ENCODE results near the gene KRTAP4-5.
"Not testable (repeated sequence)": the region's sequence is repeated elsewhere in the genome, so short reads cannot be mapped to it uniquely, and the experiment has no call there.

KRTAP4-5 gene

DNA sequence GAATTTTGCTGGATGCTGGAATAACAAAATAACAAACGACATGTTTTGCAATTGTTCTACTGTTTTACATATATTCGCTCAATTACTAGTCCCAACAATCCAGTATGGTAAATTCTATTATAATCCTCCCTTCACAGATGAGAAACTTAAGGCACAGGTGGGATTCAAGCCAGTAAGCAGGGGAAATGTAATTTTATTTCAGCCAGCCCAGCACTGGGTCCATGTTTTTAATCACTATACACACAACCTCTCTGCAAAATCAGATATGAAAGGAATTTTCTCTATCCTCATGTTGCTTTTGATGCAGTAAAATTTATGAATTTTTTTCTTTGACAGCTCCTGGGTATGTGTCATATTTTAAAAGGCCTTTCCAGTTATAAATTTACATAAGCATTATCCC lies 4.4 kb downstream of the KRTAP4-5 start:
- DNase-seq, result no peak

DNA sequence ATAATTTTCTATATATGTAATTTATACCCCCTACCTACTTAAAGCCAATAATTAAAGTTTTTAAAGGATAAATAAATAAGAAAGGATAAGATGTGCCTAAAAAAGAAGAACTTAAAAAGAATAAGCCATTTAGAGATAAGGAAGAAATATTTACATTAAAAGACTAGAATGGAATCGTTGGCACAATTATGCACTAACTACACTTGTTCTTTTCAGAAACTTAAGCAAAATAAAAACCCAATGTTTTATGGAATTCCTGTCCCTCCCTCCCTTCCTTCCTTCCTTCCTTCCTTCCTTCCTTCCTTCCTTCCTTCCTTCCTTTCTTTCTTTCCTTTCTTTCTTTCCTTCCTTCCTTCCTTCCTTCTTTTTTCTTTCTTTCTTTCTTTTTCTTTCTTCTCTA lies 4.8 kb downstream of the KRTAP4-5 start:
- no peak for DNase-seq

GRCh38 chr17:41141361-41141760 lies 8.3 kb downstream of the KRTAP4-5 start:
- DNase-seq, result no peak

GRCh38 chr17:41140360-41141131 lies 9.1 kb downstream of the KRTAP4-5 start, which contains the start of gene KRTAP4-6:
TSS of gene KRTAP4-6 (minus strand) at chr17:41140544. CDS start at chr17:41140487, 57 bp downstream.
- no peak for DNase-seq

- not testable (repeated sequence) for DNase-seq
Observed at GRCh38 chr17:41139865-41140264, 9.8 kb downstream of the KRTAP4-5 start.

- no peak for DNase-seq
Observed at GRCh38 chr17:41133880-41134735, 15.5 kb downstream of the KRTAP4-5 start.

DNA sequence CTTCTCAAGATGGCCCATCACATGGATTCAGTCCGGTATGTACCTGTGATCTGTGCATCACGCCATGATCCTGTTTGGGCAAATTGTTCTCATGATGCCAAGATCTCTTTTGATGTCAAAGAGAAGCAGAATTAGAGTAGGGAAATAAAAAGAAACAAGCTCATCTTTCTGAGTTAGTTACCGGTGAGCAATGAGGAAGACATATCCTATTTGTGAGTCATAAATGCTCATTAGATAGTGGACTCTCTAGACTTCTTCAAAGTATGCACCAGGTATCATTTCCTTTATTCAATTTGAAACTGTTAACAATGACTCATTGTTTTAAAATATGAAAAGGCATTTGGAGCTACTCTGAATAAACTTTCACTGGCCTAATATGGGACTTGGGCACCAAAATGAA lies 17.6 kb downstream of the KRTAP4-5 start:
- DNase-seq, result no peak

DNA sequence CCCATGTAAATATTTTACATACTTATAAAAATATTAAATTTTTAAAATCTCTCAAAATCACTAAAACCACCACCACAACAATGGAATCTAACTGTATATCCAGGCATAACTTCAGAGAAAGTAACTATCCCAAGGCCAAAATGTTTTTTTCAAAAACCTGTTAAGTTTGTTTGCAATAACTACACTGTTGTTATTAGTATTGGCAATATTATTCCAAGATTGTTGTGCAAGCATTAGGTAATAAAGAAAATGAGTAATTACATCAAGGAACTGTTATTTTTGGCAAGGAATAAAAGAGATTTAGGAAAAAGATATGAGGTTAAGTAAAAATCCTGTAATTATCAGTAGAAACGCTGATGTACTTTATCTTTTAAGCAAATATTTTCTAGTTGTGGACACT lies 22.3 kb downstream of the KRTAP4-5 start:
- no peak for DNase-seq

GRCh38 chr17:41126412-41126811 lies 23.2 kb downstream of the KRTAP4-5 start:
- no peak for DNase-seq

DNA sequence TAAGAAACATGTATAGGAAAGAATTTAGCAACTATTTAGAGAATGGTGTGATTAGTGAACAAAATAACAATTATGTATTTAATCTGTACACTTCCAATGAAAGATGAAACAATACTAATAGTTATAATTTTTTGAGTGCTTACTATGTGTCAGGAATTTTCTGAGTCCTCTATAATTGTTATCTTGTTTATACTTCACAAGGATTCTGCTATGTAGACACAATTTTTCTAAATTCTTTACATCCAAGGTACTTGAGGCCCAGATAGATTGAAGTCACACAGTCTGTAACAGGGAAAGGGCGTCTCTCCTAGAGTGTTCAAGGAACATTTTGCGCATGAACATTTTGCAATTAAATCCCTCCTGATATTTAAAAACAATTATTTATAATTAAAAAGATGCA lies 24.6 kb downstream of the KRTAP4-5 start:
- DNase-seq, result no peak

DNA sequence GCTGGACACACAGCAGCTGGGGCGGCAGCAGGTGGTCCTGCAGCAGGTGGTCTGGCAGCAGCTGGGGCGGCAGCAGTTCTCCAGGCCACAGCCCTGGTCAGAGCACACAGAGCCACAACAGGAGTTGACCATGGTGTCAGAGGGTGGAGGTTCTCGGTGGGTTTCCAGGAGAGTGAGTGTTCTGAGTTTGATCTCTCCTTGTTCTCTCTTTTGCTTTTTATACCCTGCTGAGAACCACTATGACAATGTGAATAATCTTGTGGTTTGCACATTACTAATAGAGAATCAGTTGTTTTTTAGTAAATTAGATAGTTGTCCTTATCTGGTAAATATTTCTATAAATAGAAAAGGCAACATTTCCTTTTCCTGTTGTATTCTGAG lies 25.6 kb downstream of the KRTAP4-5 start, which contains the start of gene KRTAP4-12:
Gene KRTAP4-12, minus strand, starts transcription at position 192 of the 381 bp plus-strand sequence. Its CDS starts 60 bp downstream, at position 132.
- DNase-seq, result not testable (repeated sequence)

DNA sequence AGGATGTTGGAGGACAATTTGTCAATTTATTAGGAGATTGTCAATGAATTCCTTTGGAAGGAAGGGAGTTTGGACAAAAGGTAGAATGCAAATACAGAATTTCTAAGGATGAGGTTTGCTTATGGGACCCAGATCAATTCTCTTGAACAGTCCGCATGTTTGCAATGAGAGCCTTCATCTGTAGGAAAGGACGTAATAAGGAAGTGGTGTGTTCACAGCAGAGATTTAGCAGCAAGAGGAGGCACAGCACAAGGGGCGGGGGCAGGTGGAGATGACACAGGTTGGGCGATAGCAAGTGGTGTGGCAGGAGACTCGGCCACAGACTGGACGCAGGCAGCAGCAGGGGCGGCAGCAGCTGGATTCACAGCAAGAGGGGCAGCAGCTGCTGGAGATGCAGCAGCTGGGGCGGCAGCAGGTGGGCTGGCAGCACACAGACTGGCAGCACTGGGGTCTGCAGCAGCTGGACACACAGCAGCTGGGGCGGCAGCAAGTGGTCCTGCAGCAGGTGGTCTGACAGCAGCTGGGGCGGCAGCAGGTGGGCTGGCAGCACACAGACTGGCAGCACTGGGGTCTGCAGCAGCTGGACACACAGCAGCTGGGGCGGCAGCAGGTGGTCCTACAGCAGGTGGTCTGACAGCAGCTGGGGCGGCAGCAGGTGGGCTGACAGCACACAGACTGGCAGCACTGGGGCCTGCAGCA lies 26.2 kb downstream of the KRTAP4-5 start:
- DNase-seq, result not testable (repeated sequence)

GRCh38 chr17:41121742-41122141 lies 27.9 kb downstream of the KRTAP4-5 start:
- DNase-seq, result no peak

GRCh38 chr17:41119696-41120690 lies 29.6 kb downstream of the KRTAP4-5 start:
- not testable (repeated sequence) for DNase-seq

- DNase-seq, result no peak
Observed at GRCh38 chr17:41118721-41119120, 30.9 kb downstream of the KRTAP4-5 start.

GRCh38 chr17:41117846-41118386 lies 31.7 kb downstream of the KRTAP4-5 start, which contains the start of gene KRTAP4-11:
TSS of gene KRTAP4-11 (minus strand) at chr17:41118373. CDS start at chr17:41118315, 58 bp downstream.
- not testable (repeated sequence) for DNase-seq

DNA sequence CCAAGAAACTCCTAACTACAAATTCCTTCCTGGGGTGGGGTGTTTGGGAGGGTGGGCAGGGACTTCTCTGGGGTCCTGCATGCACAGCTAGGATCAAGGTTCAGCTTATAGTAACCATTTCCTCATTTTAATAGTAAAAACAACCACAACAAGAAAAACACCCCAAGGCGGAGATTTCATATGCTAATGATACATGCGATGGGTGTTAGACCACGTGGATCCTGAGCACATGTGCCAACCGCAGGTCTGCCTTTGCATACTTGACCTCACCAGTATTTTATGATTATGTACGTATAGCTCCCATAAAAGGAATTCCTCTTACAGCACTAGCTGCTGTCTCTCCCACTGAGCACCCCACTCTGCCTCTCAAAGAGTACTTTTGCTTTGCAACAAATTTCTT lies 33.3 kb downstream of the KRTAP4-5 start:
- no peak for DNase-seq

- no peak for DNase-seq
Observed at GRCh38 chr17:41111151-41111885, 38.3 kb downstream of the KRTAP4-5 start.

DNA sequence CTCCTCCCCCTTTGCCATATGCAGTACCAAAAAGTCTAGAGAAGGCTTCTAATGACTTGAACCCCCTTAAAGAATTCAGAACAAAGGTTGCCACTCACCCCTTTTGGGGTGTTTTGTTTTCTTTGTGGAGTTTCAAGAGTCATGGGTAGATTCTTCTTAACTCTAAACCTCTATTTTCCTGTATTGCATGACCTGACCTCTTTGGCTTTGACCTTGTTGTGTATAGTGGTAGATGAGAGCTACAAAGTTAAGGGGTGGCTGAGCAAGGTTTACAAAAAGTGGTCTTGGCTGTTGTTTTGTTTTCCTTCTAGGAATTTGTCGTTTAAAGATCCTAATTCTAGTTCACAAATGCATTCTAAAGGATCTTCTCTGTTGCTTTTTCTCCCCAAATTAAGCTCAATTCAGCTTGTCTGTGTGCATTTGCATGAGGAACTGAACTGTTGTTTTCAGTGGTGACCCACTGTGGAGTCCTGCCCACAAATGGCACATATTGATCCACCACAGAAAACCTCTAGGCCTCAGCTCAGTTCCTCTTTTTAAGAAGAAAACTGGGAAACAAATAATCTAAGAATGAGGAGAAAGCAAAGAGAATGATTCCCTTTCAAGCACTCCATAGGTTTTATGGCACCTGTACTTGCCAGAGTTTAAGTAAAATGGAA lies 40.8 kb downstream of the KRTAP4-5 start:
- DNase-seq, result not testable (repeated sequence)

DNA sequence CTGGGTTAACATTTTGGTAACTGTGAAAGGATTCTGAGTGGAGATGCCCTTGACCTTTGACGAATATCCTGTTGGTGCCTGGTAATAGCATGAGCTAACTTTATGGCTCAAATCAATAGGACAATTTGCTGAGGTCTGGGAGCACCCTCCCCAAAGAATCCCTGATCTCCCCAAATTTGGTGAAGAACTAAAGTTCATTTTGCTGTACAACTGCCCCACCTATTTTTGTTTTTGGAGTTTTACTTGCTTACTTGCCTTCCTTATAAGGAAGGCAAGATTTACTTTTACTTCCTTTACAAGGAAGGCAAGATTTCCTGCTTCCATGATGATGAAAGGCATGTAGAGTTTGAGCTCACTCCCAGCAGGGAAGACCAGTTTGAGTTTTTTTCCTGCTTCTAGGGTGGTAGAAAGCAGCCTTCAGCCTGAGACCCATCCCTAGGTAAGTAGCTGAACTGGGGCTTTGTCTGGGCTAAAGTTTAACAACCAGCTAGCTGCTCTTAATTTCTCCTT lies 41.6 kb downstream of the KRTAP4-5 start:
- DNase-seq, result no peak

Measured in right forelimb (tissue), 1 donor.